ENCODE results near the gene ADIG.

The ADIG gene

DNA sequence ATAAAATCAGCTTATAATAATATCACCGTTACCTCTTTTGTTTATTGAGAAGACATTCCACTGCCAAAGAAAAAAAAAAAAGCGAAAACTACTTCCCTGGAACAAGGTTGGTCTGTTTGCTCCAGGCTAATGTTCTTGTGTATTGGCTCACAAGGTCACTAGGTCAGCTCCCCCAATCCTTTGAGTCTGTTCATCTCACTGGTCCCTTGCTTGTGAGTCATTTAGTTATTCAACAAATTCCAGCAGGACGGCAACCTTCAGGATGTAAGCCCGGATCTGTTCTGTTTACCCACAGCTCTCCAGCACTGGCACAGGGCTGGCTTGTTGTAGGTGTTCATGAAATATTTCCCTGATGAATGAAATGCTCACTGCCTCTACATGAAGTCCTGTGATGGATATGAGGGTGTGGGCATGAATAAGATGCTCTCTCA is 23.9 kb downstream of the ADIG start:
- no peak for DNase-seq

DNA sequence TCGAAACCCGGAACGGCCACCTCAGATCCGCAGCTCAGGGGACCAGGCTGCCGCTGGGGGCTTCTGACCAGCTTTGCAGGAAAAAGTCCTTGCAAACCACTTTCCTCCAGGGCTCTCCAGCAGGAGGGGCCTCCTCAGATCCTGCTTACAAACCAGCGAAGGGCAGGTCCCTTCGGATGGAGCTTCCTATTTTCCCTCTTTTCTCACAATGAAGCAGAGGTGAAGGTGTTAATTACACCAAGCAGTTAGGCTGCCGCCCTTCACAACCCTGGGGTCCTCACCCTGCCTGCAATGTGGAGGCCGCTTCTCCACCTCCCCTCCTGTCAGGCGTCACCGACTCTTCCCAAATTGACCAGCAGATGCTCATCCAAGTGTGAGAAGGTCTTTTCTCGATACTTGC is 26.4 kb downstream of the ADIG start:
- no peak for DNase-seq

DNA sequence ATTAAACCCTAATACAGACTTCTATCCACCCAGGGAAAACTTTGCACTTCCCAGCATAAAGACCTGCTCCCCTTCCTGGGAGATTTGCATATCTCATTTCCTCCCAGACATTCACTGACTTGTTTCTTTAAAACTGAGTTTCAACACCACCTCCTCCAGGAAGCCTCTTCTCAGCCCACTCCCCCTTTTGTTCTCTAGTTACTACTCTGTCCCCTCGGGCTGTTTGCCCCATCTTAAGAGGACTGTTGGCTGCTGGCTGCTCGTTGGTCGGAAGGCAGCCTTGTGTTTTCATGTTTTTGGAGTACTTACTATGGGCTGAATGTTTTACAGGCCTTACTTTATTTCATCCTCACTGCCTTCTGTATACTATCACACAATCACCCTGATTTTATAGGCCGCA is 27.2 kb downstream of the ADIG start:
- no peak for DNase-seq

DNA sequence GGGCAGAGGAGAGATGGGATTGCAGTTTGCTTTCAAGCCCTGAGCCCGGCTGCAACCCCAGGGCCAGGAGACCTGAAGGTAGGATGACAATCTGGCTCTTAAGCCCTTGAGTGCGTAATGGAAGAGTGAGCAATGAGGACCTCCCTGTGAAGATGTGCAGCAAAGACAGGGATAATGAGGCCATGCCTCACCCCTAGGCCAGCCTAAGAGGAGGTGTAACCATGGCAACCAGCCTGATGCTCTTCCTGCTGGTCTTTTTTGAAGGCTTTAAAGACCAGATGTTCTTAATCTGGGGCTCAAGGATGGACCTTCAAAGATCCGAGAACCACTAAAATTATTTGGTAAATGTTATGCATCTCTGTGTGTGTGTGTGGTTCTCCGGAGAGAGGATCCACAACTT is 28.8 kb downstream of the ADIG start:
- no peak for DNase-seq

DNA sequence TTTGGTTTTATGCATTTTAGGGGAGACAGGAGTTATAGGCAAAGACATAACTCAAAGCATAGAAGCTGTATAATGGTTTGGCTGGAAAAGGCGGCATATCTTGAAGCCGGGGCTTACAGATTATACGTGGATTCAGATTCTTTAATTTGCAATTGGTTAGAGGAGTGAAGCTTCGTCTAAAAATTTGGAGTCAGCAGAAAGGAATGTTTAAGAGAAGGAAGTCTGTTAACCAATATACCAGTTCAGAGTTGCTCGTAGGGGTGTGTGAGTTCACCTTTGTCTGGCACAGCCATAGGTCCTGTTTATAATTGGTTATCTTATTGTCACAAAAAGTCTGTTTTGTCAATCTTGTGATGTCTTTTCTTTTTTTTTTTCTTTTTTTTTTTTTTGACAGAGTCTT is 29.5 kb downstream of the ADIG start:
- DNase-seq = no peak

DNA sequence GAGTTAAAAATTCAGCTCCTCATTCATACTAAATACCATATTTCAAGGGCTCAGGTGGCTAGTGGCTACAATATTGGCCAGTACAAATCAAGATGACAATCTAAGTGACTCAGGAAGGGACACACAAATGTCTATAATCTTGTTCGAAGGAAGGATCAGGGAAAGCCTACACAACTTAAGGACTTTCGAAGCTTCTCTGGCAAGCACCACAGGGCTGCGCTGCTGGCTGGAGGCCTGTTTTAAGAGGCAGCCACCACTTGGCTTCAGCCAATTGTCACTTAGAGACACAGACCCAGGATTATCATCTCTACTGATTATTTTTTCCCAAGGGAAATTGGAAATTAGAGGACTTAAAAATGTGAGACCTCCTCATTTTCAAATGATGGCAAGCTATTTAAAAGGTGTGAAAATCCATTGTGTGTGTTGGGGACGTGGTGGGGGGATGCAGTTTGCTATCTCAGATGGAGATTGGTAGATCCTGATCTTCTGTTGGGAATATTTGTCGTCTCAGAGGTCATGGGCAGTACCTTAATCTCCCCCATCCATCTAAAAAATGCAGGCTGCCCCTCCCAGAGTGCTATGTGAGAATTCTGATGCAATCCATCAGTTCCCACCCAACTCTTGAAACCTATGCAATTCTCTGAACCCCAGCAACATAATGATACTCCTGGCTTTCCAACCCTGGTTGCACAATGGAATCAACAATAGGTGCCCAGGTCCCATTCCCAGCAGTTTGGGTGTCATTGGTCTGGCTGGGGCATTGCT is 31.9 kb downstream of the ADIG start:
- no peak for DNase-seq

DNA sequence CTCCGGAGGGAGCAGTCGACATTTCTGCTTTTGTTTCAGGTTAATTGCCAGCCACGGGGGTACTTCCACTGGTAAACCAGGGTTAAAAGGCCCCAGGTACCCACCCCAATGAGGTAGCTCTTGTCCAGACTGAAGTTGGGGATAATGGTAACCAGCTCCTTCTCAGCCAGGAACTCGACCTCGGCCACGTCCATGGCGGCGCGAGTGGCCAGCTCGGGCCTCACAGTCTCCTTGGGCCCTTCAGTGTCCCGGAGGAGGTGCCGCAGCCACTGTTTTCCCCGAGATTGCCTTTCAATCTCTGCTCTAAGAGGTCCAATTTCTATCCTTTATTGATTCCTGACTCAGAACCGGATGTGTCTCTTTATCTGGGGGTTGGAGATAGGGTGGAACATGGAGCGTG is 34.3 kb downstream of the ADIG start:
- no peak for DNase-seq

DNA sequence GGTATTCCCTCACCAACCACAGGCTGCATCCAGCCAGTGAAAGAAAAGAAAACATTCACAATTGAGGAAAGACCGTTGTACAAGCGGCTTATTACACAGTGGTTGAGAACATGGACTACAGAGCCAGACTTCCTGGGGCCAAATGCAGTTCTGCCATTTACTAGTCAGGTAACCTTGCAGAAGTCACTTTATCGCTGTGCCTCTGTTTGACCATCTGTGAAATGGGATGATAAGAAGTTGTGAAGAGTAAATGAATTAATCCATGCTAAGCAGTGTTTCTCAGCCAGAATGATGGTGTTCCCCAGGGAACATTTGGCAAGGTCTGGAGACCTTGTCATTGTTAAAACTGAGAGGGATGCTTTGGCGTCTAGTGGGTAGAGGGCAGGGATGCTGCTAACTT is 35.5 kb downstream of the ADIG start:
- no peak for DNase-seq

DNA sequence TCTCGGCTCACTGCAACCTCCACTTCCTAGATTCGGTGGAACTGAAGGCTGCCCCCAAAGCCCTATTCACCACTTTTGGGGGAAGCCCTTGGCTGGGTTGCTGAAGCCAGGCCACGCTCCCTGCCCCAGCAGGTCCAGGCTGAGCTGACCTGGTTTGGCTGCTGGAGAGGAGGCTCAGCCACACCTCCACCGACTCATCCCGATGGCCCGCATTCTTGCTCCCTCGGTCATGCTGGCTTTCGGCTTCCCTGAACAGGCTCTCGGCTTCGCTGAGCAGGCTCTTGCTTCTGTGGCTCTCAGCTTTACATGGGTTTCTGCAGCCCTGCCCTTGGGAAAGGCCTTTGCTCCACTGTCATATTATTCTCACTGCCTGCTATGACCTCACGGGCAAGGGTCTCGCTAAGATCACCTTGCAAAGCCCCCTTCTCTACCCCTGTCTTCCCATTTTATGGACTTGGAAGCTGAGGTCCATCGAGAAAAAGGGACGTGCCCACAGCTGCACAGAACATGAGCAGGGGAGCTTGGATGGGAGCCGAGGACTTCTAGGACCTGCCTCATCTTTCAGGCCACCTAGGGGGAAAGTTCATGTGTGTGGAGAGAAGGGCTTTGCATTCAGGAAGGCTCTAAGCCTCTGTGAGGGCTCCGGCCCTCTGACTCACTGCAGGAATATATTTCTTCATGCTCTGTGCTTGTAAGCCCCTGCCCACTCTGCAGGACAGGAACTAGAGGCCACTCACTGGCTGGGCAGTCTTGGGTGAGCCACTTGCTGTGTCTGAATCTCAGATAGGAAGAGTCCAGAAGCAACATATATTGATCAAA is 36.2 kb downstream of the ADIG start:
- DNase-seq = no peak

DNA sequence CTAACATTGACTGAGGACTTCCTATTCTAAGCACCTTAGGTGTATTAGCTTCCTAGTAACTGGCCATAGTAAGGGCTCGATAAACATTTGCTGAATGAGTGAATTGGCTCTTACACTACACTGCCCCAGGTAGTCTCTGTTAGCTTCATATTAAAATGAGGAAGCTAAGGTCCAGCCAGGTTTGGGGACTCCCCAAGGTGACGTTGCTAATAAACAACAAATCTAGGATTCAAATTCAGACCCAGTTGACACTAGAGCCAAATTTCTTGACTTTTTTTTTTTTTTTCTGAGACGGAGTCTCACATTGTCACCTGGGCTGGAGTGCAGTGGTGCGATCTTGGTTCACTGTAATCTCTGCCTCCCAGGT is 36.8 kb downstream of the ADIG start:
- DNase-seq = no peak

DNA sequence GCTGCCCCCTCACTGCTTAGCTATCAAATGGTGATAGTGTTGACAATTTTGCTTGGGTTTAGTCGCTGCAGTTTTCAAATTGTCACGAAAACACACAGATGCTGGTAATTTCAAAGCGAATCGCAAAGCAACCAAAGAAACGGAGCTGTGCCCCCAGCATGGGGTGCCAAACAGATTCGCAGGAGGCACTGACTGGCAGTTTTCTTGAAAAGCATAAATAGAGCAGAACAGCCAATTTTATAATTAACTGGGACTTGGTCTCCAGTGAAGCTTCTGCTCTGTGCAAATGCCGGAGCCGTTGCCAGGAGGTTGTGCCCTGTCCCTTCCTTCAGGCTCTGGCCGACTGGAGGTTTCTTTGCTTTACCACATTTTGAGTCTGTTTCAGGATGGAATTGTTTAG is 39.4 kb downstream of the ADIG start:
- no peak for DNase-seq

DNA sequence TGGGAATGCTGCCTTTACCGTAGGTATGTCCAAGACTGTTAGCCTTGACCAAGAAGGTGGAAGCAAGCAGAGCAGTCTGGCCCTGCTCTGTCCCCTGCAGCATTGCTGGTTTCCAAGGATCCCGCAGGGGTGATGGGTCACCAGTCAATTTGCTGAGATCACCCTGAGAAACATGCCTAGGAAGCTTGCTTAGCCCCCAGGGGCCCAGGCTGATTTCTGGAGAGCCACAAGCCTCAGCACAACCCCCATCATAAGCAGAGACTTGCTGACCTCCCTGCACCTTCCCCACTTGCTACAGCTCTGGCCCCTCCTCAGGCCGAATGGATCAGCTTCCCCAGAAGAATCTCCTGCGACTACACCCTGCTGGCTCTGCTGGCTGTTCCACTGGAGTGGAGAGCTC is 42.1 kb downstream of the ADIG start:
- DNase-seq = no peak

DNA sequence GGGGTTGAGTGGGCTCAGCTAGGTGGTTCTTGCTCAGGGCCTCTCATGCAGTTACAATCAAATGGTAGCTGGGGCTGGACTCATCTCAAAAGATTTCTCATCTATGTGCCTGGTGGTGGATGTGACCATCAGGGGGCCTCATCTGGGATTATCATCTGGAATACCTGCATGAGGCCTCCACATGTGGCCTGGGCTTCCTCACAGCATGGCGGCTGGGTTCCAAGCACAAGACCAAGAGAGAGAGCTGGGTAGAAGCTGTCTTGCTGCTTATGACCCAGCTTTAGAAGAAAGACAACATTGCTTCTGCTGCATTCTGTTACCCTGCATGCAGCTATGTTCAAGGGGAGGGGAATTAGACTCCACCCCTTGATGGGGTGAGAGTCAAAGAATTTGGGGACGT is 43.1 kb downstream of the ADIG start:
- no peak for DNase-seq

DNA sequence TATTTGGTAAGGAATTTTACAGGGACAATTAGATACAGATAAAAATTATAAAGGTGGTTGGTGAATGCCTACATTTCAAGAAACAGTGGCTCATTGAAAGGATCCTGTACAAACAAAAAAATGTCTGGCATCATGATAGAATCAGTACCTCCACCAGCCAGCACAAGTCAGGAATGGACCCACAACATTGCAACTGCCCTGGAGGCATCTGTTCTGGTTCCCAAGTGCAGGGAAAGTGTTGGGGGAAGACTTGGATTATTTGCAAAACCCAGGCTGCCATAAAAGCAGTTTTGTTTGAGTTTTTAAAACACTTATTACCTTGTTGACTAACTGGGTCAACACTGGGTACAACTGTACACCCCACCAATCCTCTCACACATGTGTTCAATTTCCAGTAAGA is 44.9 kb downstream of the ADIG start:
- DNase-seq = no peak

DNA sequence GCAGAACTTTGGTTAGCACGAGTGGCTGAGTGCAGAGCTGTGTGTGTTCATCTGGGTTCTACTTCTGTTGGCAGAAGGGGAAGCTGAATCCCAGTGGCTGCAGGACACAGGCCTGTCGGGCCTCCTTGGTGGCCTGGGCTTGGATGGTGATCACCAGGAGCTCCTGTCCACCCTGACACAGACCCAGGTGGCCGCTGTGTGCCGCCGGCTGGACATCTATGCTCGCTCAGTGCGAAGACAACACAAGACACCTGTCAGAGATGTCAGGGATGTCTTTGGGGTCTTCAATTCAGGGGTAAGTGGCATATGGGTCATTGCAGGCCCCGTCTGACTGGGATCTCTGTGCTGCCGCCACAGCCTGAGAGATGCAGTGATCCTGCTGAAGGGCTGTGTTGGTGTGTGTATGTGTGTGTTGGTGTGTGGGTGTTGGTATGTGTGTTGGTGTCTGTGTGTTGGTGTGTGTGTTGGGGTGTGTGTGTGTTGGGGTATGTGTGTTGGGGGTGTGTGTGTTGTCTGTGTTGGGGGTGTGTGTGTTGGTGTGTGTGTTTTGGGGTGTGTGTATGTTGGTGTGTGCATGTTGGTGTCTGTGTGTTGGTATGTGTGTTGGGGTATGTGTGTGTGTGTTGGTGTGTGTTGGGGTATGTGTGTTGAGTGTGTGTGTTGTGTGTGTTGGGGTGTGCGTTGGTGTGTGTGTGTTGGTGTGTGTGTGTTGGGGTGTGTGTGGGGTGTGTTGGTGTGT is 46.1 kb downstream of the ADIG start:
- DNase-seq = no peak

DNA sequence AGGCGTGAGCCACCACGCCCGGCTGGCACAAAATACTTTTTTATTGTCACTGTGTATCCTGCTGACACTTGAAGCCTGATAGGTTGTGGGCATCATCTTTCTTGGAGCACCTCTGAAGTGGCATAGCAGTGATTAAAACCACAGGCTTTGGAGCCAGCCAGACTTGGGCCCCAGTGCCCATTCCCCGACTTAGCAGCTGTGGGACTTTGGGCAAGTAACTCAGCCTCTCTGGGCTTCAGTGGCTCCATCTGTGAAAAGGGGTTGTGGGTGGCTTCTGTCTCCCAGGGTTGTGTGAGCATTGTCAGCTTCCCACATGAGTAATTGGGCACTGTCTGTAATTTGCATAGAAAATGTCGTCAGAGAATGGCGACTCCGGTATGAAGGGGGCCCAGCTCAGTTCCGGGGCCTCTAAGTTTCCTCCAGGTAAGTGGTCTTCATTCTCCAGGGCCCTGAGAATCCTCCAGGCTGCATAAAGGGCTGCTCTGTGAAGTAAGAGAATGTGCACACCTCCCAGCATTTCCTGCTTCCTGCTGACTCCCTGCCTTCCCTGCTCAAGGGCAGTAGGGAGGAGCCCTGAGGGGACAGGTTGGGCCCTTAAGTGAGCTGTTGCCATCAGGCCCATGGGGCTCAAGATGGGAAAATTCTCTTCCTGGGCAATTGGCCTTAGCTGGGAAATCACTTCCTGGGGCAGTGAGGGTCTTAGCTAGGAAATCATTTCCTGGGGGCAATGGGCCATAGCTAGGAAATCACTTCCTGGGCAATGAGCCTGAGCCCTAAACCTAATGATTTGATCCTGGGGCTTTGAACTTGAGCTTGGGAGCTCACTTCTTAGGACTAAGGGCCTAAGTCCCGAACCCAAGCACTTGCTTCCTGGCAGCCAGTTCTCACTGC is 47.8 kb downstream of the ADIG start:
- no peak for DNase-seq

DNA sequence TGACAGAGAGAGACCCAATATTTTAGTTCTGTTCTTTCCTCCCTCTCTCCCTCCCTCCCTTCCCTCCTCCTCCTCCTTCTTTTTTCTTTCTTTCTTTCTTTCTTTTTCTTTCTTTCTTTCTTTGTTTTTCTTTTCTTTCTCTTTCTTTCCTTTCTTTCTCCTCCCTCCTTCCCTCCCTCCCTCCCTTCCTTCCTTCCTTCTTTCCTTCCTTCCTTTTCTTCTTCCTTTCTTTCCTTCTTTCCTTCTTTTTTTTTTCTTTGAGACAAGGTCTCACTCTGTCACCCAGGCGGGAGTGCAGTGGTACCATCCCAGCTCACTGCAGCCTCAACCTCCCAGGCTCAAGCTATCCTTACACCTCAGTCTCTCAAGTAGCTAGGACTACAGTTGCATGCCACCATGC is 49.0 kb downstream of the ADIG start:
- no peak for DNase-seq

DNA sequence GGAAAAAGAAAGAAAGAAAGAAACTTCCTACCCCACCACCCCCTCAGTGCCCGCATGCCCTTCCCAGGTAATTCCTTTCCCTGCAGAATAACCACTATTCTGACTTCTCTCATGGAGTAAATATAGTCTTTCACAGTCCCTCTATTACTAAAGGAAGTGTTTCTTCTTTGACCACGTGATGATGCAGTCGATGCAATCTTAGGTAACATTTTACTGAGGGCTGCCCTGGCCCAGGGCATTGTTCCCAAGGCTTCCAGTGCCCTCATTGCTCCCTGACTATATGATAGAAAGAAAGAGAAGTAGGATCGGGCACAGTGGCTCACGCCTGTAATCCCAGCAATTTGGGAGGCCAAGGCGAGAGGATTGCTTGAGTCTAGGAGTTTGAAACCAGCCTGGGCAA is 49.7 kb downstream of the ADIG start:
- DNase-seq = peak; percentile 6

DNA sequence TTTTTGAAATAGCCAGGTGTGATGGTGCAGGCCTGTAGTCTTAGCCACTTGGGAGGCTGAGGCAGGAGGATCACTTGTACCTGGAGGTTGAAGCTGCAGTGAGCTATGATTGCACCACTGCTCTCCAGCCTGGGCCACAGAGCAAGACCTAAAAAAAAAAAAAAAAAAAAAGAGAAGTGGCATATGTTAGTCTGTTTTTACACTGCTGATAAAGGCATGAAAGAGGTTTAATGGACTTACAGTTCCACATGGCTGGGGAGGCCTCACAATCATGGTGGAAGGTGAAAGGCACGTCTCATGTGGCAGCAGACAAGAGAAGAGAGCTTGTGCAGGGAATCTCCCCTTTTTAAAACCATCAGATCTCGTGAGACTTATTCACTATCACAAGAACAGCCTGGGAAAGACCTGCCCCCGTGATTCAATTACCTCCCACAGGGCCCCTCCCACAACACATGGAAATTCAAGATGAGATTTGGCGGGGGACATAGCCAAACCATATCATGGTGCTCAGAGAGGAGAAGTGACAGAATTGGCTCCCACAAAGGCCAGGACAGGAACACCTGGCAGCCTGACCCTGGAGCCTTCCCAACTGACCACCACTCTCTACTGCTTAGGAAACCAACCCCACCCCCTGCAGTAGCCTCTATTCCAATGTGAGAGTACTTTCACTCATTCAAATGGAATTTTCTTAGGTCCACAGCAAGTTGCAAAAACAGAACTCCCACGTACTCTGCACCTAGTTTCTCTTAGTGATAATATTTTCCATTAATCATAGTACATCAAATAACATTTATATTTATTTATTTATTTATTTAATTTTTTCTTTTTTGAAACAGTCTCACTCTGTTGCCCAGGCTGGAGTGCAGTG is 50.4 kb downstream of the ADIG start:
- peak; percentile 59 for DNase-seq

DNA sequence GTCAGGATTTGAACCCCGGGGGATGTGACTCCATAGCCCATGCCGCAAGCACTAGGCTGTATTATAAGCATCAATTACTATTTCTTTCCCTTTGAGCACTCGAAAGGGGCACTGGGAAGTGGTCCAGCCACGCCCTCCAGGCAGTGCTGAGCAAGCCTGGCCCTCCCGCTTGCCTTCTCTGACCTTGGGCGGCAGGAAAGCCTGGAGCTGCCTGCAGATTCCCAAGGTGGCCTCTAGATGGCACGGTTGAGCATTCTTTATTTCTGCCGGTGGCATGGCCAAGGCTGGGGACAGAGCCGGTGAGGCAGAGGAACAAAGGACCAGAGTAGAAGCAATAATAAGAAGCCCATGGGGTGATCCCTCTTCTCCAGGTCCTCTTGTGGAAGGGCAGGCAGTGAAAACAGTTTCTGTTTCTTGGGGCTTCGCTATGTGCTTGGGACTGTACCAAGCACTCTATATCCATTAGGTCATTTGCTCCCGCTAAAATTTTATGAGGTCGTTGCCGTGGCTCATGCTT is 52.6 kb downstream of the ADIG start:
- DNase-seq = peak; percentile 50

DNA sequence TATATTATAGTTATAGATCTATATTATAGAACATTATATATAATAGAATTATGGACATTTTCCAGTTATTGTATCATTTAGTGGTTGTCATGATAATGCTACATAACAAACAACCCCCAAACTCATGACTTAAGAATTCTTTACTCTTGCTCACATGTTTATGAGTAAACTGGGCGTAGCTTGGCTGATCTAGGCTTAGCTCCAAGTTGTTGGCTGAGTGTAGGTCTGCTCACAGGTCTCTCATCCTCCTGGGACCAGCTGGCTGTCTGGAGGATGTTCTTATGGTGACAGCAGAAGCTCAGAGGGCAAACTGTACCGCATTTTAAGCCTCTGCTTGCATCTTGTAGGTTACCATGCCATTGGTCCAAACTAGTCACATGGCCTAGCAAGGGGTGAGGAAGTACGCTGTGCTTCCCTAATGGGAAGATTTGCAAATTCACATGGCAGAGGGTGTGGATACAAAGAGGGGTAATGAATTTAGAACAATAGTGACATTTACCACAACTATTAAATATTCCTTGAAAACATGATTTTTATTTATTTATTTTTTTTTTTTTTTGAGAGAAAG is 54.8 kb downstream of the ADIG start:
- peak; percentile 59 for DNase-seq

Data from MV-4-11 (cell line).